Measurements from ENCODE around the gene ANAPC16.
A peak's percentile ranks its signal among the peaks of the same experiment; 100 is the strongest.

ANAPC16 gene

DNA sequence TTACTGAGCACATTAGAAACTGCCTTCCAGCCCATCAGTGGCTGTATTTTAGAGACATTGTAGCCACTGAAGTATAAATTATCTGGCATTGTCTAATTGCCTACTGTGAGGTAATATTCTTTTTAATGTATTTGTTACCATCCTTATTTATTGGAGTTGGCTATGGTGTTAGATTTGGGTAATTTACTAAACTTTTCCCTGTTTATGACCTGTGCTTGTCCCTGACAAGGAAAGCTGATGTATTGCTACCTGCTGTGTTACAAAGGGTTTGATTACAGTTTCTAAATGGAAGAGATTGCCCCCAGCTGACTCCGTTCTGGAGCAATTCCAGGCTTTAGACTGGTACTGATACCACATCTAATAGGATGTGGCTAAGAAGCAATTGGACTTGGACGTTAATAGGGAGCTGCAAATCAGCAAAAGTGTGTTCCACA is 12.5 kb downstream of the ANAPC16 start:
- Histone ChIP-seq H3K27ac (ENCODE audit: low read depth, low read length) (peak overlapping the region; percentile 65; the same call in 1 of the 2 replicates), H3K36me3 (ENCODE audit: insufficient read depth, low read length) (peaks cover 5% of the 10 kb centered on the region; the same call in 1 of the 2 replicates), H3K27me3 (ENCODE audit: insufficient read depth, low read length) (no peaks in the 10 kb centered on the region), H3K4me3 (ENCODE audit: low read depth, low read length) (no peak overlapping the region), H2AFZ (ENCODE audit: low read length, unreplicated experiment) (no peak overlapping the region), H3K79me2 (ENCODE audit: control insufficient read depth, insufficient read depth, low read length, unreplicated experiment) (peaks cover 6% of the 10 kb centered on the region), H3K4me1 (ENCODE audit: control insufficient read depth, insufficient read depth, low read length, unreplicated experiment) (peaks cover 24% of the 10 kb centered on the region)

DNA sequence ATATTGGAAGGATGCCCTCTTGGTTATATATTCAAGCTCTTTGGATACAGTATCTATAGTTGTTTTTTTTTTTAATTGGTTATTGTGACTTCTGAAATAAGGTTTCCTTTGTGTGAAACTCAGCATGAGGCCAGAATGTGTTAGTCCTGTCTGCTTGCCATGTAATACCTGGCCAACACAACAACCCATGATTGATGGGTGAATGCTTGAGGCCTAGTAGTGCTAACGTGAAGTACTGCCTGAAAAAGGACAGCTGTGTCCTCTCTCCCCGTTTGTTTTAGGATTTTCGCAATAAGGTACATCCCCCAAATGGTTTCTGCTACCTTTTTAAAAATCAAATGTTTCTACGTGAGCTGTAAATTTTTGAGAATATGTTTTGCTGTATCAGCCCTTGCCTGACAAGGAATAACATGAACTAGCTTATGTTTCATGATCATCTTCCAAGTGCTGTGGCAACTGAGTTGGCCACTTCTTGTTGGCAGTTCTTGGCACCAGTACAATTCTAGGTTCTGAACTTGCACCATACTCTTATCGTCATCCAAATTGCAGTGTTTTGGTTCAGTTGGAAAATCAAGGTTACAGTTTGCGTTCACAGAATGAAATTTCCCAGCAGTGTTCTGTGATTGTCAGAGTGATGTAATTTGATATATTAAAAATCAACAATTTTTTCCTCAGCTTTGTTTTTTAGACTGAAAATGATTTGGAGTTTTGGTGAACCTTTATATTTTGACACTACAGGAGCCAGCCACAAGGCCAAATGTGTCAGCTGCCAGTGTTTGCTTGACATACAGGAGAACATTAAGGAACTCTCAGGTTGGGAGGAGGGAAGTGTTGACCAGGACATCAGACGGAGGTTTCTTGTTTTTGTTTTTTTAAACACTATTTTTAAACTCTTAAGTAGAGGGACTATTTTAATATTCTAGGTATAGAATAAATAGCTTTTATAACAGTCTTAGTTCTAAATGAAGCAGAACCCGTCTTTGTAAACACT is 13.7 kb downstream of the ANAPC16 start:
- Histone ChIP-seq H3K27ac (ENCODE audit: low read depth, low read length) (peak overlapping the region; percentile 65), H3K79me2 (ENCODE audit: control insufficient read depth, insufficient read depth, low read length, unreplicated experiment) (peaks cover 6% of the 10 kb centered on the region)

DNA sequence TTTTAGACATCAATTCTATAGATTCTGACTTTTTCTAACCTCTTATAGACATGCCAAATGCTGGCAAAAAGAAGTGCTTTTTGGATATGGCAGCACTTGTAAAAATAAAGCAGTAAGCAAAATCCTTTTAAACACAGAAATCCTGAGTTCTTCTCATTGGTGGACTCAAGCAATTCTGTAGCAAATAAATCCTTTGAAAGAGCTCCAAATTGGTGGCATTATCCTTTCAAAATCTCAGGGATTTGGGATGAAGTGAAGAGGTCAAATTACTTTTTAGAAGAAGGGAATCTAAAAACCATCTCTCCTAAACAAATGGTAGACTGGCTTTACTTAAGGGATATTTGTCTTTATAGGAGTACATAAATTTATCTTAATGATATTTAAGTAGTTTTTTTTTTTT is 17.8 kb downstream of the ANAPC16 start:
- no peak overlapping the region for H3K27ac ChIP-seq (ENCODE audit: low read depth, low read length)
- H3K36me3 ChIP-seq (ENCODE audit: insufficient read depth, low read length) = peaks cover 7% of the 10 kb centered on the region; the same call in 1 of the 2 replicates
- no peak overlapping the region for H2AFZ ChIP-seq (ENCODE audit: low read length, unreplicated experiment)
- no peaks in the 10 kb centered on the region for H3K27me3 ChIP-seq (ENCODE audit: insufficient read depth, low read length)
- H3K4me1 ChIP-seq (ENCODE audit: control insufficient read depth, insufficient read depth, low read length, unreplicated experiment) = peaks cover 17% of the 10 kb centered on the region
- H3K4me3 ChIP-seq (ENCODE audit: low read depth, low read length) = no peak overlapping the region
- H3K79me2 ChIP-seq (ENCODE audit: control insufficient read depth, insufficient read depth, low read length, unreplicated experiment) = peaks cover 2% of the 10 kb centered on the region

More for the DNA sequence above, 13.7 kb downstream of the ANAPC16 start:
- Histone ChIP-seq H3K4me1 (ENCODE audit: control insufficient read depth, insufficient read depth, low read length, unreplicated experiment) (peaks cover 18% of the 10 kb centered on the region), H3K27me3 (ENCODE audit: insufficient read depth, low read length) (no peaks in the 10 kb centered on the region), H2AFZ (ENCODE audit: low read length, unreplicated experiment) (no peak overlapping the region), H3K36me3 (ENCODE audit: insufficient read depth, low read length) (peaks cover 7% of the 10 kb centered on the region; the same call in 1 of the 2 replicates), H3K4me3 (ENCODE audit: low read depth, low read length) (no peak overlapping the region)

DNA sequence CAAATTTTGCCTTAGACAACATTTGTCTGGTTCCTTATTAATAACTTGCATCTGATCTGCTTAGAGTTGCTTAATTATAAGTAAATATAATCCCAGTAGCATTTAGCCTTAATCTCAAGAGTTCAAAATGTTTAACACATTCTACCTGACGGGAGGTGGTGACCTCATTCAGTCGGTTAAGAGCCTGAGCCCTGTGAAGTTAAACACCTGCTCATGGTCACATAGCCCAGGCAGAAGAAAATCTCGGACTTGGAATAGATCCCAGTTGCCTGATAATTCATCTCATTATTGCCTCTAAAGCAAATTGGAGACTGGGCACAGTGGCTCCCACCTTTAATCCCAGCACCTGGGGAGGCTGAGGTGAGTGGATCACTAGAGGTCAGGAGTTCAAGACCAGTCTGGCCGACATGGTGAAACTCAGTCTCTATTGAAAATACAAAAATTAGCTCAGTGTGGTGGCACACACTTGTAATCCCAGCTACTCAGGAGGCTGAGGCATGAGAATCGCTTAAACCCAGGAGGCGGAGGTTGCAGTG is 18.8 kb downstream of the ANAPC16 start:
- no peaks in the 10 kb centered on the region for H3K27me3 ChIP-seq (ENCODE audit: insufficient read depth, low read length)
- no peaks in the 10 kb centered on the region for H3K79me2 ChIP-seq (ENCODE audit: control insufficient read depth, insufficient read depth, low read length, unreplicated experiment)
- H3K36me3 ChIP-seq (ENCODE audit: insufficient read depth, low read length) = peaks cover 7% of the 10 kb centered on the region; the same call in 1 of the 2 replicates
- no peak overlapping the region for H3K27ac ChIP-seq (ENCODE audit: low read depth, low read length)
- H3K4me1 ChIP-seq (ENCODE audit: control insufficient read depth, insufficient read depth, low read length, unreplicated experiment) = peaks cover 7% of the 10 kb centered on the region
- H3K4me3 ChIP-seq (ENCODE audit: low read depth, low read length) = no peak overlapping the region
- H2AFZ ChIP-seq (ENCODE audit: low read length, unreplicated experiment) = no peak overlapping the region

DNA sequence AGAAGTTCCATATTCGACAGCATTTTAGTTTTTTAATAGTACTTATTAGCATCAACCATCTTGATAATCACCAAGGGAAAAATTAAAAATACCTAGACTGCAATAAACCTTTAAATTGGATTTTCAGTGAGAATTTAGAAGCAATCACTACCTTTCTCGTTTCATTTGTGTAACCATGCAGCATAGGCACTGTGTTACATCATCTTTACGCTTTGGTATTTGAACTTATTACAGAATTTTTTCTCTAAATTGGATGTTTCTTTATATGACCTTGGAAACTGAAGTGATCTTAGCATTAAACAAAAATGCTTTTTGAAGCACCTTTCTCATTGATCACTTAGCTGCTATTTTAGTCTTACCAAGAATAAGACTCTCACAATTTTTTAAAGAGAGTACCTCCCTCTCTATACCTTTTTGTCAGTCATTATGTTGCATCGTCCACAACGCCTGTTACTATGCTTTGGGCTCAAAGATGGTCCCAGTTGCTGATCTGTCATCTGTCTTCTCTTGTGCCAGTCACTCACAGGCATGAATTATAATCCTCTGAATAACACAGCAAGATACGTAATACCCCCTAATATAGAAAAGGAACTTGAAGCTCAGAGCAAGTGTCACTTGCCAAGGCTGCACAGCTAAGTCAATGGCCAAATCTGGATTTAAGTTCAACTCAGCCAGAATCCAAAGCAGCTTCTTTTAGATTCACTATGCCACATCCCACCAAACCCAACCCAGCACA is 19.9 kb downstream of the ANAPC16 start:
- Histone ChIP-seq H2AFZ (ENCODE audit: low read length, unreplicated experiment) (no peak overlapping the region), H3K79me2 (ENCODE audit: control insufficient read depth, insufficient read depth, low read length, unreplicated experiment) (no peaks in the 10 kb centered on the region), H3K27ac (ENCODE audit: low read depth, low read length) (no peak overlapping the region), H3K27me3 (ENCODE audit: insufficient read depth, low read length) (no peaks in the 10 kb centered on the region), H3K4me3 (ENCODE audit: low read depth, low read length) (no peak overlapping the region), H3K36me3 (ENCODE audit: insufficient read depth, low read length) (peaks cover 6% of the 10 kb centered on the region; the same call in 1 of the 2 replicates), H3K4me1 (ENCODE audit: control insufficient read depth, insufficient read depth, low read length, unreplicated experiment) (no peaks in the 10 kb centered on the region)

DNA sequence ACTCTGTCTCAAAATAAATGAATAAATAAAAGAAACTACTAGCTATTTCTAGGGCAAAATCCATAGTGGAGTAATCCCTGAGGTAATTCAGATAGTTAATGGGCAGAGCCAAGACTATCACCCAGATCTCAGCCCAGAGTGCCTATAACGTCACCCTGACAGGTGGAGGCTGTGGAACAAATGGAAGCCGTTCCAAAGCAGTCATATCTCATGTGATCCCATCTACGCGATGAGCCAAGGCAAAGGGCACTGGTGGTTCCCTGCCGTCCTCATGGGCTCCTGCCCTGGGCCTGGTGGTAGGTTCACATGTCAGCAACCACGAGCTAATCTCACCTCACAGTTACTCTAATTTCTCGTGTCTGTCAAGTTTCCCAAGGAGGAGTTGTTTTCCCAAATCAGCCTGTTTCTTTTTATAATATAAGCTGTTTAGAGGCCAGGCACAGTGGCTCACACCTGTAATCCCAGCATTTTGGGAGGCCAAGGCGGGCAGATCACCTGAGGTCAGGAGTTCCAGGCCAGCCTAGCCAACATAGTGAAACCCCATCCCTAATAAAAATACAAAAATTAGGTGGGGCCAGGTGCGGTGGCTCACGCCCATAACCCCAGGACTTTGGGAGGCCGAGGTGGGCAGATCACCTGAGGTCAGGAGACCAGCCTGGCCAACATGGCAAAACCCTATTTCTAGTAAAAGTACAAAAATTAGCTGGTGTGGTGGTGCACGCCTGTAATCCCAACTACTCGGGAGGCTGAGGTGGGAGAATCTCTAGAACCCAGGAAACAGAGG is 22.8 kb downstream of the ANAPC16 start:
- Histone ChIP-seq H2AFZ (ENCODE audit: low read length, unreplicated experiment) (no peak overlapping the region), H3K4me1 (ENCODE audit: control insufficient read depth, insufficient read depth, low read length, unreplicated experiment) (peaks cover 11% of the 10 kb centered on the region), H3K36me3 (ENCODE audit: insufficient read depth, low read length) (peaks cover 1% of the 10 kb centered on the region; the same call in 1 of the 2 replicates), H3K27me3 (ENCODE audit: insufficient read depth, low read length) (no peaks in the 10 kb centered on the region), H3K79me2 (ENCODE audit: control insufficient read depth, insufficient read depth, low read length, unreplicated experiment) (no peaks in the 10 kb centered on the region), H3K4me3 (ENCODE audit: low read depth, low read length) (no peak overlapping the region), H3K27ac (ENCODE audit: low read depth, low read length) (no peak overlapping the region)

DNA sequence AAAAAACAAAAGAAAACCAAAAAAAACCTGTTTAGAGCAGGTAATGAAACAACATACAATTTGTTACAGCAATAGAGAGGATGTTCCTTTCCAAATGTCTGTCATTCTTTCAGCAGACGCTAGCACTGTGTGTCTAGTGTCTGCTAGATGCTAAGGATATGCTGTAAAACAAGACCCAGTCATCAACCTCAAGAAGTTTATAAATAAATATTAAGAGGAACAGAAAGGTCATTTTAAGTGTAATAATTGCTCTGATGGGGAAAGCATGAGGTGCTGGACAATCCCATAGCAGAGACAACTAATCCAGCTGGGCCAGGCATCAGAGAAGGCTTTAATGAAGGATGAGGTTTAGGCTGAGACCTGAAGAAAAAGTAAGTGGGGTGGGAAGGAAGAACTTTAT is 23.6 kb downstream of the ANAPC16 start:
- no peaks in the 10 kb centered on the region; the same call in 1 of the 2 replicates for H3K36me3 ChIP-seq (ENCODE audit: insufficient read depth, low read length)
- H2AFZ ChIP-seq (ENCODE audit: low read length, unreplicated experiment) = no peak overlapping the region
- H3K79me2 ChIP-seq (ENCODE audit: control insufficient read depth, insufficient read depth, low read length, unreplicated experiment) = no peaks in the 10 kb centered on the region
- H3K4me3 ChIP-seq (ENCODE audit: low read depth, low read length) = no peak overlapping the region
- no peak overlapping the region for H3K27ac ChIP-seq (ENCODE audit: low read depth, low read length)
- H3K4me1 ChIP-seq (ENCODE audit: control insufficient read depth, insufficient read depth, low read length, unreplicated experiment) = peaks cover 18% of the 10 kb centered on the region
- H3K27me3 ChIP-seq (ENCODE audit: insufficient read depth, low read length) = no peaks in the 10 kb centered on the region

DNA sequence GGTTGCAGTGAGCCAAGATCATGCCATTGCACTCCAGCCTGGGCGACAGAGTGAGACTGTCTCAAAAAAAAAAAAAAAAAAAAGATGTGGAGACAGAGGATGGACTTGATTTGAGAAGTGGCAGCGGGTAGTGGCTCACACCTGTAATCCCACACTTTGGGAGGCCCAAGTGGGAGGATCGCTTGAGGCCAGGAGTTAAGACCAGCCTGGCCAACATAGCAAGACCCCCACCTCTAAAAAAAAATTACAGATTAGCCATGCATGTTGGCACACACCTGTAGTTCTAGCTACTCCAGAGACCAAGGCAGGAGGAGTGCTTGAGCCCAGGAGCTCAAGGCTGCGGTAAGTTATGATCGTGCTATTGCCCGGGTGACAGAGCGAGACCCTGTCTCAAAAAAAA is 24.6 kb downstream of the ANAPC16 start:
- no peak overlapping the region for H3K27ac ChIP-seq (ENCODE audit: low read depth, low read length)
- H3K27me3 ChIP-seq (ENCODE audit: insufficient read depth, low read length) = no peaks in the 10 kb centered on the region
- H3K4me1 ChIP-seq (ENCODE audit: control insufficient read depth, insufficient read depth, low read length, unreplicated experiment) = peaks cover 27% of the 10 kb centered on the region
- H3K4me3 ChIP-seq (ENCODE audit: low read depth, low read length) = no peak overlapping the region
- H3K36me3 ChIP-seq (ENCODE audit: insufficient read depth, low read length) = no peaks in the 10 kb centered on the region; the same call in 1 of the 2 replicates
- H3K79me2 ChIP-seq (ENCODE audit: control insufficient read depth, insufficient read depth, low read length, unreplicated experiment) = no peaks in the 10 kb centered on the region
- no peak overlapping the region for H2AFZ ChIP-seq (ENCODE audit: low read length, unreplicated experiment)

DNA sequence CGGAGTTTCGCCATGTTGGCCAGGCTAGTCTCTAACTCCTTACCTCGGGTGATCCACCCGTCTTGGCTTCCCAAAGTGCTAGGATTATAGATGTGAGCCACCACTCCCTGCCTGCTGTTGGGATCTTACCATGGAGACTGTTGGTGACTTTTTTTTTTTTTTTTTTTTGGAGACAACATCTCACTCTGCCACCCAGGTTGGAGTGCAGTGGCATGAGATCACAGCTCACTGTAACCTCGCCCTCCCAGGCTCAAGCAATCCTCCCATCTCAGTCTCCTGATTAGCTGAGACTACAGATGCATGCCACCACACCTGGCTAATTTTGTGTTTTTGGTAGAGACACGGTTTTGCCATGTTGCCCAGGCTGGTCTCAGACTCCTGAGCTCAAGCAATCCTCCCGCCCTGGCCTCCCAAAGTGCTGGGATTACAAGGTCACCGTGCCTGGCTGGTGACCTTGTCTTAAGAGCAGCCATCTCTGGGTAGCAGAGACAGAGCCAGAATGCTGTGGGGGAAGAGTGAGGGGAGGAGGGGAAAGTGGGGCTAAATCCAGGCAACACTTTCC is 26.0 kb downstream of the ANAPC16 start:
- no peaks in the 10 kb centered on the region for H3K27me3 ChIP-seq (ENCODE audit: insufficient read depth, low read length)
- H3K36me3 ChIP-seq (ENCODE audit: insufficient read depth, low read length) = no peaks in the 10 kb centered on the region
- H2AFZ ChIP-seq (ENCODE audit: low read length, unreplicated experiment) = no peak overlapping the region
- H3K4me3 ChIP-seq (ENCODE audit: low read depth, low read length) = no peak overlapping the region
- peaks cover 35% of the 10 kb centered on the region for H3K4me1 ChIP-seq (ENCODE audit: control insufficient read depth, insufficient read depth, low read length, unreplicated experiment)
- H3K79me2 ChIP-seq (ENCODE audit: control insufficient read depth, insufficient read depth, low read length, unreplicated experiment) = no peaks in the 10 kb centered on the region
- no peak overlapping the region for H3K27ac ChIP-seq (ENCODE audit: low read depth, low read length)

All from ACC112 (cell line).